ENCODE data around the gene CHST11.
"Not testable (repeated sequence)": the region's sequence is repeated elsewhere in the genome, so short reads cannot be mapped to it uniquely, and the experiment has no call there.

Gene CHST11

GRCh38 chr12:104609445-104609844 is 152.7 kb downstream of the CHST11 start:
- DNase-seq = no peak

- no peak for DNase-seq
Measured at GRCh38 chr12:104610513-104611235, 153.9 kb downstream of the CHST11 start.

GRCh38 chr12:104611671-104612070 is 154.9 kb downstream of the CHST11 start:
- no peak for DNase-seq

- DNase-seq = not testable (repeated sequence)
Measured at GRCh38 chr12:104613372-104613771, 156.6 kb downstream of the CHST11 start.

- DNase-seq = no peak
Measured at GRCh38 chr12:104615048-104615561, 158.4 kb downstream of the CHST11 start.

- no peak for DNase-seq
Measured at GRCh38 chr12:104618691-104619090, 161.9 kb downstream of the CHST11 start.

- DNase-seq = no peak
Measured at GRCh38 chr12:104619305-104619704, 162.6 kb downstream of the CHST11 start.

GRCh38 chr12:104620837-104621531 is 164.2 kb downstream of the CHST11 start:
- DNase-seq = no peak

GRCh38 chr12:104622928-104623327 is 166.2 kb downstream of the CHST11 start:
- no peak for DNase-seq

- DNase-seq = no peak
Measured at GRCh38 chr12:104623883-104624282, 167.1 kb downstream of the CHST11 start.

GRCh38 chr12:104624529-104624928 is 167.8 kb downstream of the CHST11 start:
- no peak for DNase-seq

GRCh38 chr12:104626069-104626837 is 169.5 kb downstream of the CHST11 start:
- DNase-seq = no peak

- DNase-seq = no peak
Measured at GRCh38 chr12:104627231-104627989, 170.7 kb downstream of the CHST11 start.

- DNase-seq = no peak
Measured at GRCh38 chr12:104627990-104628830, 171.5 kb downstream of the CHST11 start.

- DNase-seq = no peak
Measured at GRCh38 chr12:104628831-104629135, 172.0 kb downstream of the CHST11 start.

GRCh38 chr12:104630230-104630670 is 173.5 kb downstream of the CHST11 start:
- DNase-seq = no peak

GRCh38 chr12:104631867-104632266 is 175.1 kb downstream of the CHST11 start:
- no peak for DNase-seq

- no peak for DNase-seq
Measured at GRCh38 chr12:104632724-104633201, 176.0 kb downstream of the CHST11 start.

GRCh38 chr12:104634044-104634443 is 177.3 kb downstream of the CHST11 start:
- DNase-seq = no peak

- no peak for DNase-seq
Measured at GRCh38 chr12:104634852-104635251, 178.1 kb downstream of the CHST11 start.

- no peak for DNase-seq
Measured at GRCh38 chr12:104635607-104636343, 179.0 kb downstream of the CHST11 start.
